D721Med (cell line): ENCODE data around the gene MSRB2.

Experiments used
- DNase-seq: peaks from one replicate; pipeline ENCODE4 v3.0.0; 2011; ENCODE audit warnings: low spot score; ENCODE audit not compliant: insufficient read length
- FAIRE-seq: peaks from 2 replicates; lab custom pipeline; 2011; peaks lifted over from hg19 to GRCh38; lab: Jason Lieb, UNC
- CTCF ChIP-seq: IDR thresholded peaks from 2 replicates; pipeline ENCODE4 v1.5.1; 2012; ENCODE audit warnings: mild to moderate bottlenecking, control low read depth; ENCODE audit not compliant: insufficient read depth; ENCODE audit errors: missing control alignments

The MSRB2 gene

GRCh38 chr10:23116486-23117205 lies 21.3 kb downstream of the MSRB2 start:
- FAIRE-seq (no peak), DNase-seq (no peak)
- TF ChIP-seq CTCF, result no peak

- no peak for TF ChIP-seq CTCF
- no peak for FAIRE-seq
- no peak for DNase-seq
These were observed 24.9 kb downstream of the MSRB2 start for GRCh38 chr10:23120001-23120934.

DNA sequence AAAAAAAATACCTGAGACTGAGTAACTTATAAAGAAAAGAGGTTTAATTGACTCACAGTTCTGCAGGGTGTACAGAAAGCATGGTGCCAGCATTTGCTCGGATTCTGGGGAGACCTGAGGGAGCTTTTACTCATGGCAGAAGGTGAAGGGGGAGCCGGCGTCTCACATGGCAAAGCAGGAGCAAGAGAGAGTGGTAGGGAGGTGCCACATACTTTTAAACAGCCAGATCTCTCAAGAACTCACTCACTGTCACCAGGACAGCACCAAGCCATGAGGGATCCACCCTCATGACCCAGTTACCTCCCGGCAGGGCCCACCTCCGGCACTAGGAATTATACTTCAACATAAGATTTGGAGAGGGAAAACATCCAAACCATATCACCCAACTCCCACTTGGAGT lies 25.8 kb downstream of the MSRB2 start:
- FAIRE-seq (no peak), DNase-seq (no peak)
- TF ChIP-seq CTCF, result no peak

- no peak for TF ChIP-seq CTCF
- FAIRE-seq, result no peak
- no peak for DNase-seq
These were observed 41.1 kb downstream of the MSRB2 start for GRCh38 chr10:23136462-23136861.

- TF ChIP-seq CTCF, result no peak
- DNase-seq (no peak), FAIRE-seq (no peak)
These were observed 44.3 kb downstream of the MSRB2 start for GRCh38 chr10:23139677-23140076.

DNA sequence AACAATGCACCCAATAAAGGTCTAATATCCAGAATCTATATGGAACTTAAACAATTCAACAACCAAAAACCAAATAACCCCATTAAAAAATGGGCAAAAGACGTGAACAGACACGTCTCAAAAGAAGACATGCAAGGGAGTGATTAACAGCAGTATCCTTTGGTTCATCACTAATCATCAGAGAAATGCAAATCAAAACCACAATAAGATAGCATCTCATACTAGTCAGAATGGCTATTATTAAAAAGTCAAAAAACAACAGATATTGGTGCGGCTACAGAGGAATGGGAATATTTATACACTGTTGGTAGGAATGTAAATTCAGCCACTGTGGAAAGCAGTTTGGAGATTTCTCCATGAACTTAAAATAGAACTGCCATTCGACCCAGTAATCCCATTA lies 46.6 kb downstream of the MSRB2 start:
- FAIRE-seq (no peak), DNase-seq (no peak)
- no peak for TF ChIP-seq CTCF
